GM18508 (cell line): ENCODE measurements around the gene MARCHF4.

Experiments
- ATAC-seq: cut with Tn5 transposase; IDR thresholded peaks from one replicate; pipeline ENCODE4 v1.9.1; 2021; ENCODE audit warnings: moderate number of reproducible peaks; ENCODE audit not compliant: insufficient read depth, unreplicated experiment

The MARCHF4 gene

DNA sequence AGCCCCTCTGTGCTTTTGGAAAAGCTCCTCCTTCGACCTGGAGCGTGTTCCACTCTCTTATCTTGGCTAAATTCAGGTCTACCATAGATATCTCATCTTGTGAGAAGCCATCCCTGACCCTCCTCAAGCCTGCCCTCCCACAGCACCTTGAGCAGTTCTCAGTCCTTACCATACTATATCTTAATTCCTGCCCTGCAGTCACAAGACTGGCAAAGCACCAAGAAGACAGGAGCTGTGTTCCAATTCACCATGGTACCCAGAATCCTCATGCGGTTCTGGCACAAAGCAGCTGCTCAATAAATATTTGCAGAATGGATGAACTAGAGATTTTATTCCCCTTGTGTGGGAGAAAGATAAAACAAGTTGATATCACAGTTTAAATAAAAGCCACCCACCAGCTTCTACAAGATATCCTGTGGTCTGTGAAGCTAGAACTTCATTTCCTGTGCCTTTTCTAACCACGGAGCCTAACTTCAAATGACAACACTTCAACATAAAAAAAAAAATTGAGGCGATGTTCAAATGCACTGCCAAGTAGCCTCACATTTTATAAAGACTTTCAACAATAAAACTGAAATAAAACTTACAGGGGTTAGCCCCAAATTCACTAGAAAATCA is 19.5 kb downstream of the MARCHF4 start:
- no peak for ATAC-seq

DNA sequence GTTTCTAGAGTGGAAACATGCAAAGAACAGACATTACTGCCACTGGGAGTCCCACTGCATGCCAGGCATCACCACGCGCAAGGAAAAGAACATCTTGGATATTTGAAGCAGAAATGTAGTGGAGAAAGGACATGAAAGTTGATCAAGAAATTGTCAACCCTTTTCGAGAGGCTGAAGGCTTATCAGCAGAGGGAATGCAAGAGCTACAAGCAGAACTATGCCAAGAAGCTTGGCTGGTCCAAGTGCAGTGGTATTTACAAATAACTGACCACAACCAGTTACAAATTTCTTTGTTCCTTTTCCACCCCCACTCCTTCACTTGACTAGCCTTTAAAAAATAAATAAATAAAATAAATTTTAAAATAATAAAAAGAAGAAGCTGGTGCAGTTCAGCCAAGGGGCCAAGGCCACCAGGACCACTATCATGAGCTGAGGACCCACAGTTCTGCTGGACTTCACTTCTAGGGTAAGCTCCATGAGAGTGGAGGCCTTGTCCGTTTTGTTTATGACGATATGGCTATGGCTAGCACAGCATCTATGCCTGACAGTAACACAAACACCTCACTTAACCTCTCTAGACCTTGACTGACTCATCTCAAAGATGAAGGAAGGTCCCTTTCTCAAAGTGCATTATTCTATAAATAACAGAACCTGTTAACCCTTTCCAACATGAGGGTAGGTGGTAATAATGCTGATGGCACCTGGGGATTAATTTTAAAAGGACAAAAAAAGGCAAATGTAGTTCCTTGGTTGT is 20.9 kb downstream of the MARCHF4 start:
- no peak for ATAC-seq

DNA sequence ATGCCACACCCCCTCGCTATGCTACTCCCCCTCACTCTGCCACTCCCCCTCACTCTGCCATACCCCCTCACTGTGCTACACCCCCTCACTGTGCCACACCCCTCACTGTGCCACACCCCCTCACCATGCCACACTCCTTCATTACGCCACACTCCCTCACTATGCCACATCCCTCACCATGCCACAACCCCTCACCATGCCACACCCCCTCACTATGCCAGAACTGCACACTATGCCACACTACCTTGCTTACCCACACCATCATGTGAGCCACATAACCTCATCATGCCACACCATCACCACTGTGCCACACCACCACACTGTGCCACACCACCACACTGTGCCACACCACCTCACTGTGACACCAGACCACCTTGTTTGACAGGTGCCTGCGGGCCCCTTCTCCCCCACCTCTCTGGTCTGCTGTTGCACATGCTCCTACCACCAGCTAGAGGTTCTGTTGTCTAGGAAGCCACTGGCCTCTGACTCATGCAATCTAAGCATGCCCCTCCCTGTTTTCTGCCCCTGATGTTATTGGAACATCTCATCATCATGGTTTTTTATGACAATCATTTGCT is 22.0 kb downstream of the MARCHF4 start:
- no peak for ATAC-seq

DNA sequence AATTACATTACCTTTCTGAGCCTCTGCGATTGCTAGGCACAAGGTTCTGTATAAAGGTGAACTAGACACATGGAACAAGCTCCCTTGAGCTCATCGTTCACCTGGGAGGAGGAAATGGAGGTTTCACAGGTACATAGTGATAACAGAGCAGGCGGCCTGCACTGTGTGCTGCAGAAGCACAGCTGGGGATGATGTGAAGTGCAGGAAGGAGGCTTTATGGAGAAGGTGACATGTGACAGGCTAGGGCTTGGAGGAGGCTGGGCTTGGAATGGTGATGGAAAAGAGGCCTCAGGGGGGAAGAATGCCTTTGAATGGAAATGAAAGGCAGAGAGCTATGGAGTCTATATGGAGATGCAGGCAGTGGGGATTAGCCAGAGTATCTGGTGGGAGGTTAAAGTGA is 22.9 kb downstream of the MARCHF4 start:
- ATAC-seq: no peak

DNA sequence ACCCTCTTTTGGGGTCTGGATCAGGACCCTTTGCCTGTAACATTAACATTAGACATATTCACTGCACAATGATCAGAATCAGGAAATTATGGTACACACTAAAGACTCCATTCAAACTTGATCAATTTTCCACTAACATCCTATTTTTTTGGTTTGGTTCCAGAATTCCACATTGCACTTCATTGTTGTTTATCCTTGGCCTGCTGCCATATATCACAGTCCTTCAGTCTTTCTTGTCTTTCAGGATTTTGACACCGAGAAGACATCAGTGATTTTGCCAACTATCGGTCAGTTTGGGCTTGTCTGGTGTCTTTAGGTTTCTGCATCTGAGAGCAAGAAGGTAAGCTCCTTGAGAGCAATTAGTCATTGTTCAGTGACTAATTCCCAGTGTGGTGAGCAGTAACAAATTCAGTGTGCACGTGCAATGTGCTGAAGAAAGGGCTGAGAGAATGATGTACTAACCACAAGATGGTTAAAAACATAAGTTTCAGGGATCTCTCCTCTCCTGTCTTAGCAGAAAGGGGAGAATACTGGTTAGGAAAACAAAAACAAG is 23.5 kb downstream of the MARCHF4 start:
- no peak for ATAC-seq

GRCh38 chr2:216346781-216347180 is 25.5 kb downstream of the MARCHF4 start:
- ATAC-seq: no peak

- no peak for ATAC-seq
These were observed 26.4 kb downstream of the MARCHF4 start for GRCh38 chr2:216345846-216346245.

DNA sequence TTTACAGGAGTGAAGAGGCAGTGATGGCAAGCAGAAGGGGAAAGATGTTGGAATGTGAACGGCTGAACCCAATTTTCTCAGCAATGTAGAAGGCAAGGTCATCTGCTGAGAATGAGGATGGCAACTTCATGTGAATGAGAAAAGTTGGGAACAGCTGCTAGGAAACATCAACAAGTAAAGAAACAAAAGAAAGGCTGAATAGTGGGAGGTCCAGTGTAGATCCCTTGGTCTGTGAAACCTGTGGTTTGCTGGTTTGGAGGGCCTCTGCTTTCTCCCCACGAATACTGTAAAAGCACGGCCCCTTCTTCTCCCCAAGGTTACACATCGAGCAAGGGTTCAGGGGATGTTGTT is 27.4 kb downstream of the MARCHF4 start:
- no peak for ATAC-seq

GRCh38 chr2:216344206-216344949 is 27.9 kb downstream of the MARCHF4 start:
- no peak for ATAC-seq

- ATAC-seq: no peak
These were observed 28.9 kb downstream of the MARCHF4 start for GRCh38 chr2:216343221-216343980.

GRCh38 chr2:216341121-216341520 is 31.2 kb downstream of the MARCHF4 start:
- ATAC-seq: no peak

GRCh38 chr2:216340280-216340631 is 32.0 kb downstream of the MARCHF4 start:
- no peak for ATAC-seq

DNA sequence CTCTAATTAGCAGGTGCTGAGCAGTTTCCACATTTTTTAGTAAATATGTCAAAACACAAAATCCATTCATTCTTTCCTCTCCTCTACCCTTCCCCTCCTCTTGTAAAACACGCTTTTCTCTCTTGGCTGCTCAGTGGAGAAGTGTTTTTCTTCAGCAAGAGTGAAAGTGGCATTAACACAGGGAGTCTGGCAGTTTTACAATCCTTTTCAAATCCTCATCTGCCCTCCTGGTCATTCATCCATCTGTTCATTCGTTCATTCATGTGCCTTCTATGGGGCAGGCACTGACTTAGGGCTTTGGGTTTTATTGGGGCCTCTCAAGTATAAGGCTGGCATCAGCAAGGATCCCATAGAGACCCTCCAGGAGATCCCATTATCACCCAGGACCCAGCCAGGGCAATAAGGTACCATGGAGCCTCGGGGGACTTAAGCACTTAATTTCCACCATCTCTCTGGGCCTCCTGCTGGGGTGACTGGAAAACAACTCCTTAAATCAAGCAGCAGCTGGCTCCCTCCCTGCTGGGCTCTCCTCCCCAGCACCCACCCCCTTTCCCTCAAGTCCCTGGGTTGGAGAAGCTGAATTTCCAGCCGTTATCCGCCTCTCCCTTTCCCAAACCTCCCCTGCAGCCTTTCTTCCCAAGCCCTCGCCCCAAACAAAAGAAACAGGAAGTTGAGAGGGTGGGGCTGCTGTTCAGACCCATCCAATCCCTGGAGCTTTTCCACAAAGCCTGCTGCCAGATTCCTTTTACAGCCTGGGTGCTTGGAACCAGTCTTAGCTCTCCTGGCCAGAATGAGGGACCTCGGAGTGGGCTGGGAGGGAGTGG is 32.6 kb downstream of the MARCHF4 start:
- no peak for ATAC-seq

DNA sequence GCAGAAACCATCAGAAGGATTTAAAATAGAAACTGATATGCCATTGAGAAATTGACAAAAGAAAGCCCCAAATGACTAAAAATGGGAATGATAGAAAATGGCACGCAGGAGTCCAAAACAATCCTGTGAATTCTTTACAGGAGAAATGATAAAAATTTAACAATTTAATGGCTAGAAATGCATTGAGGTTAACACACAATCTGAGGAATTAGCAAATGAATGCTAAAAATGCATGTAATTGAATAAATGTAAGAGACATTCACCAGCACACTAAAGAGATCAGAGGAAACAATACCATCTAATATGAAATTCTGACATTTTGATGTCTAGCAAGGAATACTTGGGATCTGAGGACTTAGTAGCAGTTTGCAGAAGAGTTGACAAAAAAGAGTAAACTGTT is 37.0 kb downstream of the MARCHF4 start:
- ATAC-seq: no peak

- no peak for ATAC-seq
These were observed 43.9 kb downstream of the MARCHF4 start for GRCh38 chr2:216328347-216328746.

DNA sequence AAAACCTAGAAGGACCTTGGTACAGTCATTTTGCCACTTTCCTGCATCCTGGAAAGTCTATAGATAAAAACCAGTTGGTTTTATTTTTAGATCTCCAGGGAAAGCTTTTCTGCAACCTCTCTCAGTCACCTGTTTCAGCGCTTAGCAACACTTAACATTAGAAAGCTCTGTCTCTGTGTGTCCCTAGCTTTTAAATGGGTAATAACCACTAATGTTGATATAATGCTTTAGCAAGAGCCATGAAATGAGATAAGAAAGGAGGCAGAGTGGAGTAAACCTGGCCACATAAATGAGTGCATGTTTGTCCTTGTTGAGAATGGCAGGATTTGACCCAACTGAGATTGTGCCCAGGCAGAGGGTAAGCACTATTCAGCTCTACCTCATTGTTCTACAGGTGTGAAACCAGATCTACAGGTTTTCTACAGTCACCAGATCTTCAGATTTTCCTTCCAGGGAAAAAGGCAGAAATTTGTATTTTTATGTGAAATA is 44.8 kb downstream of the MARCHF4 start:
- no peak for ATAC-seq
